GM18507 (cell line): ENCODE measurements around the gene ARL4C.
A peak's percentile ranks its signal among the peaks of the same experiment; 100 is the strongest.
"Not testable (repeated sequence)": the region's sequence is repeated elsewhere in the genome, so short reads cannot be mapped to it uniquely, and the experiment has no call there.

Experiments used
- DNase-seq: peaks from one replicate; pipeline ENCODE4 v3.0.0; 2011; ENCODE audit warnings: low read depth; ENCODE audit not compliant: insufficient read length; ENCODE audit errors: extremely low spot score
- FAIRE-seq: peaks from 2 replicates; lab custom pipeline; 2011; peaks lifted over from hg19 to GRCh38; lab: Jason Lieb, UNC

The ARL4C gene

GRCh38 chr2:234480337-234480736, 16.5 kb downstream of the ARL4C start:
- FAIRE-seq (no peak), DNase-seq (no peak)

GRCh38 chr2:234479465-234479864, 17.4 kb downstream of the ARL4C start:
- FAIRE-seq (no peak), DNase-seq (no peak)

GRCh38 chr2:234478121-234478858, 18.6 kb downstream of the ARL4C start:
- FAIRE-seq (no peak), DNase-seq (no peak)

DNA sequence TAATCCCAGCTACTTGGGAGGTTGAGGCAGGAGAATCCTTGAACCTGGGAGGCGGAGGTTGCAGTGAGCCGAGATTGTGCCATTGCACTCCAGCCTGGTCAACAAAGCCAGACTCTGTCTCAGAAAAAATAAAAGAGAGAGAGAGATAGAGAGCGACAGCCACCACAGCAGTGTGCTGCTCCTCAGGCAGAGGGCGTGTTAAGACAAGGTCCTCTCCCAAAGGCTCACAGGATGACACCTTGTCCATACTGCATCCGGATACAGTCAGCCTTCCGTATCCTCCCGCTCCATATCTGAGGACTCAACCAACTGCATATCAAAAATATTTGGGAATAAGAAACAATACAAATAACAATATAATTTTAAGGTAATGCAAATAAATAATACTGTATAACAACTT, 20.1 kb downstream of the ARL4C start:
- FAIRE-seq: no peak

DNA sequence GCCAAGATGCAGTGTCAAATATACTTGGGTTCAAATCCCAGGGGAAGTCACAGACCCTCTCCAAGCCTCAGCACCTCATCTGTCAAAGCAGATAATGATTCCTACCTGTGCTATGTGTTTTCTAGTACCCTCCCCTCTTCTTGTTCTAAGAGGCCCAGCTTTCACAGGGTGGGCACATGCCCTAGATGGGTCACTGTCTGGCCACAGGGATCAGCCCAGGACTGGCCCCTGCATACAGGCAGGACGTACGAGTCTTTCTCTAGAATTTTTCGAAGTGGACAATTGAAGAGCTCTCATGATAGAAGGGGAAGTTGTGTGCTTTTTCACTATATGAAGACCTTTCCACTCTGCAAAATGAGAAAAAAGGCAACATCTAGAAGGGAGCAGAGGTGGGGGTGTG, 22.2 kb downstream of the ARL4C start:
- no peak for DNase-seq
- no peak for FAIRE-seq

More for the DNA sequence above, 20.1 kb downstream of the ARL4C start:
- DNase-seq: no peak

GRCh38 chr2:234472155-234472554, 24.7 kb downstream of the ARL4C start:
- FAIRE-seq: no peak
- DNase-seq: no peak

DNA sequence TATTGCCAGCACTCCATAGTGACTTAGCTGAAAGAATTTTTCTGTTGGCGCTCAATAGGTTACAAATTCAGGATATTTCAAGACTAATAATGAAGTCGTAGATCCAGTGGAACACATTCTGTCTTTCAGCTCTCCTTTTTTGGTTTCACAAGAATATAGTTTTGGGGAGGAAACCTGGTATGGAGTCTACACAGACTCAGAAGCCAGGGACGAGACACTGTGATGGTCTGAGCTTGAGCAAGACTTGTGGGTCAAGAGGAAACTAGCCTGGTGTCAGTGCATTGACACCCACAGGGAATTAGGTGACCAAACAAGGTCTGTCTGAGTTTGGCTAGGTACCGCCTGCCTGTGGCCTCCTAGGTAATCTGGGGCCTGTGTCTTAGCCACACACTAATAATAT, 26.9 kb downstream of the ARL4C start:
- no peak for FAIRE-seq
- no peak for DNase-seq

DNA sequence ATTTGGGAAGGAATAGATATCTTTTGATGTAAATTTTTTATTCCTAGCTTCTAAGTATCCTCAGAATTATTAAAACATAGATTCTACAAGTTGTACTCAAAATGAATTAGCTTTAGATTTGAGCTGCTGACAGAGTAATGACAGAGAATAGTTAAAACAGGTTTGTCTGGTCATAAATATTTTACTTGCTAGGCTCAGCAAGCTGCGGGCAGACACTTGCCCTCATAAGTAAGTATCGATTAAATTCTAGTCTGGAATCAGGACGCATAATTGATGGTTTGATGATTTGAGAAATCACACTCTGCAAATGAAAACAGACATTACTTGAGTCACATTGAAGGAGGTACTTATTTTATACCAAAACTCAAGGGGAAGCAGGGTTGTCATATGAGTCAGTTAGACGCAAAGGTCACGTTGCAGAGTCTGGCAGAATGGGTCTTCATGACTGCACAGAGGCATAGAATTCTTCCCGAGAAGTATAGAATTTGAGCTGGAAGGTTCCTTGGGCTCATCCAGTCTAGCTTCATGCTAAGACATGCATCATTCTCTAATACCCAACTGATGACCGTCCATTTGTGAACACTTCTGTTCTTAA, 27.5 kb downstream of the ARL4C start:
- FAIRE-seq (peak; percentile 53), DNase-seq (no peak)

DNA sequence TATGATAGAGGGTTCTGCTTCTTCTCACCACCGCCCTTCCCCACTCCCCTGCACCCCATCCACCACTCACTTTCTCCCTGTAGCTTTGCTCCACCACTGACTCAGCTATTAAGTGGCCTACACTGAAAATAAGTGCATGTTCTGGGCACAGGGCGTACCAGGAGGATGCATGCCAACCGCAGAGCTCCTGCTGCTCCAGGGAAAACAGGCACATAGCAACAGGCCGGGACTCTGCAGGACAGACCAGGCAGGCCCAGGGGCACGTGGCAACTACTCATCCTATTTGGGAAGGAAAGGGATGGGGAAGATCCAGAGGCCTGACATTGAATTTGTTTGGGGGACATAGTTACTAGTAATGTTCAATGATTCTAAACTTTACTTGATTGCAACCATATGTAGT, 28.4 kb downstream of the ARL4C start:
- DNase-seq: no peak
- FAIRE-seq: no peak

- DNase-seq (no peak), FAIRE-seq (no peak)
Observed at GRCh38 chr2:234467289-234467688, 29.6 kb downstream of the ARL4C start.

GRCh38 chr2:234464291-234464645, 32.6 kb downstream of the ARL4C start:
- DNase-seq (no peak), FAIRE-seq (no peak)

GRCh38 chr2:234463626-234464290, 33.1 kb downstream of the ARL4C start:
- no peak for FAIRE-seq

GRCh38 chr2:234462218-234462992, 34.5 kb downstream of the ARL4C start:
- FAIRE-seq: no peak

More at GRCh38 chr2:234463626-234464290, 33.1 kb downstream of the ARL4C start:
- DNase-seq: no peak

GRCh38 chr2:234459401-234460009, 37.4 kb downstream of the ARL4C start:
- FAIRE-seq (no peak), DNase-seq (no peak)

More at GRCh38 chr2:234462218-234462992, 34.5 kb downstream of the ARL4C start:
- no peak for DNase-seq

DNA sequence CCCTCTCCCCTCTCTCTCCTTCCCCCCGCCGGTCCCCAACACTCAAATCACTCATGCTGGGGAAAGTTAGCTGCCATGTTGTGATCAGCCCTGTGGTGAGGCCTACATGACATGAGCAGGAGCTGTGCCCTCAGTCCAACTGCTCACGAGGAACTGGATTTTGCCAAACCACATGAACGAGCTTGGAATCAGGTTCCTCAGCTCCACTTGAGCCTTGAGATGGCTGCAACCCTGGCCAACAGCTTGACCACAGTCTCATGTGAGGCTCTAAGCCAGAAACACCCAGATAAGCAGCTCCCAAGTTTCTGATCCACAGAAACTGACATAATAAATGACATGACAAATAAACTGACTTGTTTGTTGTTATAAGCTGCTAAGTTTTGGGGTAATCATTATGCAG, 38.4 kb downstream of the ARL4C start:
- DNase-seq (no peak), FAIRE-seq (no peak)

DNA sequence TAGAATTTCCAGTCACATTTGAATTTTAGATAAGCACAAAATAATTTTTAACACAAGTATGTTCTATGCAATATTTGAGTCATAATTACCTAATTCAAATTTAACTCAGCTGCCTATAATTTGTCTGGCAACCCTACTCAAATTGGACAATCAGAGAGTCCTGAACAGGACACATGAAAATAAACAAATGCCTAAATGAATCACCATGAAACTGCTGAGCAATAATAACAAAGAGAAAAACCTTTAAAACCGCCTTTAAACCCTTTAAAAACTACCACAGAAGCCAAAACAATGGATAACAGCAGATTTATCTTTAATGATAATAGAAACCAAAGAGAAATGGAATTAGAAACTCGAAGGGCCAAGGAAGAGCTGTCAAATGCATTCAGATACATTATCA, 39.5 kb downstream of the ARL4C start:
- FAIRE-seq: no peak

DNA sequence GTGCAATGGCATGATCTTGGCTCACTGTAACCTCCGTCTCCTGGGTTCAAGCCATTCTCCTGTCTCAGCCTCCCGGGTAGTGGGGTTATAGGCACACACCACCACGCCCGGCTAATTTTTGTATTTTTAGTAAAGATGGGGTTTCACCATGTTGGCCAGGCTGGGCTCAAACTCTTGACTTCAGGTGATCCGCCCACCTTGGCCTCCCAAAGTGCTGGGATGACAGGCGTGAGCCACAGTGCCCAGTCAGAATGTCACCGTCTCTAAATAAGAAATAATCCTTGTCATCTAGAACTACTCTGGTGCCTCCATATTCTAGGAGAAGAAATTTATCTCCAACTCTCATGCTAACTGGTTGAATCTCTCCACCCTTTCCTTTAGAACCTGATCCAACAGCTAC, 41.6 kb downstream of the ARL4C start:
- DNase-seq, FAIRE-seq: not testable (repeated sequence)

More for the DNA sequence above, 39.5 kb downstream of the ARL4C start:
- DNase-seq: no peak

DNA sequence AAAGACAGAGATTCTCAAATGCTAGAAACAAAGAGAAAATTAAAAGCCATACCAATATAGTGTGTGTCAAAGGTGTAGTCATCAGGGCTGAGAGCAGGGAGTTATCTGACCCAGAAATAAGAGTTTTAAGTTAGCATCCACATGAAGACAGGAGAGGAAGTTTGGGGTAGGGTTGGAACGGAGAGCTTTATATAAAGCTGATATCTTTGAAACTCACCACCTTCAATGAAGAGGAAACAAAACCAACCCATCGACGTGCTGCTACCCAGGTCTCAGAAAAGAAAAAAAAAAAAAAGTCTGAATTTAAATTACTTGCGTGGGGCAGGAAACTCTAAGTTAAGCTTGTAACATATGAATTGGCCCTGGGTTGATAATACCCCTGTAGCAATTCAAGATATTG, 42.4 kb downstream of the ARL4C start:
- DNase-seq: no peak
- FAIRE-seq: peak; percentile 39

- FAIRE-seq (no peak), DNase-seq (no peak)
Observed at GRCh38 chr2:234453216-234453615, 43.7 kb downstream of the ARL4C start.
